ENCODE data around the gene LRCOL1.
"Not testable (repeated sequence)": the region's sequence is repeated elsewhere in the genome, so short reads cannot be mapped to it uniquely, and the experiment has no call there.

LRCOL1 gene

DNA sequence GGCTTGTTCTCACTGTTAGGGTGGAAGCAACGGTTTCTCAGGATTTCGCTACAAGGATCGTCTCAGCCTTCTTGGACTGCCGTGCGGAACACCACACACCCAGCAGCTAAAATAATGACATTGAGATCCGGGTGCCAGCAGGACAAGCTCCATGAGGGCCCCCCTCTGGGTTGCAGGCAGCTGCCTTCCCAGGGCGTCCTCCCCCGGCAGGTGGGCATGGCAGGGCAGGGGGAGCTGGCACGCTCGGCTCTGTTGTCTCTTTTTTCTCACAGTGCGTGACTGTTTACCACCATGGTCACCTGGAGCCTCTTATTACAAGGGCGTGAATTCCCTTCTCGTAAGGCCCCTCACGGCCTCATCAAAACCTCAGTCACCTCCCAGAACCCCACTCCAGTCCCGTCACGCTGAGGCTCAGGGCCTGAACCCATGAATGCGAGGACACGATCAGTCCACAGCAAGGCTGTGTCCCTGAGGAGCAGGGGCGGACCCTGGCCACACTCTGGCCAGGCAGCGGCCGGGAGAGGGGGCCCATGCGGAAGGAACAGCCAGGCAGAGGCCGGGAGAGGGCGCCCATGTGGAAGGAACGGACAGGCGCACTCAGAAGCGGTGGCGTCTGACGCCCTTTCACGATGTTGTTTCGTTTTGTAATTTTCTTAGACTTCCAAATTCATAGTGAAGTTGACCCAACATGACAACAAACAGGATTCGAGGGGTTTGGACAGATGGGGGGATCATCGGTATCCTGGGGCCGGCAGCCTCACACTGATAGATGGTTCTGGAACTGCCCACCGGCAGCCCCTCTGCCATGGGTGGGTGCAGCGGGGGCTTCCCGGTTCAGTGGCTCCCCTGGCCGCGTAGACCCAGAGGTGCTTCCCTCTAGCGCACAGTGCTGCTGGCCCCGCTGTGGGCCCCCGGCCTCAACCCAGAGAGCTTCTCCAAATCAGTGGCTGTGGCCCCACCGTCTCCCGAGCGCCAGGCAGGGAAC lies 10.0 kb downstream of the LRCOL1 start:
- peak; percentile 37 for DNase-seq

DNA sequence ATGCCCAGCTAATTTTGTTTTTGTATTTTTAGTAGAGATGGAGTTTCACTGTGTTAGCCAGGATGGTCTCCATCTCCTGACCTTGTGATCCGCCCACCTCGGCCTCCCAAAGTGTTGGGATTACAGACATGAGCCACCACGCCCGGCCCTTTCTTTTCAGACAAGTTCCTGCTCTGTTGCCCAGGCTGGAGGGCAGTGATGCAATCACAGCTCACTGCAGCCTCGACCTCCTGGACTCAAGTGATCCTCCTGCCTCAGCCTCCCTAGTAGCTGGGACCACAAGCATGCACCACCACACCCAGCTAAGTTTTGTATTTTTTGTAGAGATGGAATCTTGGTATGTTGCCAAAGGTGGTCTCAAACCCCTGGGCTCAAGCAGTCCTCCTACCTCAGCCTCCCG lies 10.9 kb downstream of the LRCOL1 start:
- not testable (repeated sequence) for DNase-seq

DNA sequence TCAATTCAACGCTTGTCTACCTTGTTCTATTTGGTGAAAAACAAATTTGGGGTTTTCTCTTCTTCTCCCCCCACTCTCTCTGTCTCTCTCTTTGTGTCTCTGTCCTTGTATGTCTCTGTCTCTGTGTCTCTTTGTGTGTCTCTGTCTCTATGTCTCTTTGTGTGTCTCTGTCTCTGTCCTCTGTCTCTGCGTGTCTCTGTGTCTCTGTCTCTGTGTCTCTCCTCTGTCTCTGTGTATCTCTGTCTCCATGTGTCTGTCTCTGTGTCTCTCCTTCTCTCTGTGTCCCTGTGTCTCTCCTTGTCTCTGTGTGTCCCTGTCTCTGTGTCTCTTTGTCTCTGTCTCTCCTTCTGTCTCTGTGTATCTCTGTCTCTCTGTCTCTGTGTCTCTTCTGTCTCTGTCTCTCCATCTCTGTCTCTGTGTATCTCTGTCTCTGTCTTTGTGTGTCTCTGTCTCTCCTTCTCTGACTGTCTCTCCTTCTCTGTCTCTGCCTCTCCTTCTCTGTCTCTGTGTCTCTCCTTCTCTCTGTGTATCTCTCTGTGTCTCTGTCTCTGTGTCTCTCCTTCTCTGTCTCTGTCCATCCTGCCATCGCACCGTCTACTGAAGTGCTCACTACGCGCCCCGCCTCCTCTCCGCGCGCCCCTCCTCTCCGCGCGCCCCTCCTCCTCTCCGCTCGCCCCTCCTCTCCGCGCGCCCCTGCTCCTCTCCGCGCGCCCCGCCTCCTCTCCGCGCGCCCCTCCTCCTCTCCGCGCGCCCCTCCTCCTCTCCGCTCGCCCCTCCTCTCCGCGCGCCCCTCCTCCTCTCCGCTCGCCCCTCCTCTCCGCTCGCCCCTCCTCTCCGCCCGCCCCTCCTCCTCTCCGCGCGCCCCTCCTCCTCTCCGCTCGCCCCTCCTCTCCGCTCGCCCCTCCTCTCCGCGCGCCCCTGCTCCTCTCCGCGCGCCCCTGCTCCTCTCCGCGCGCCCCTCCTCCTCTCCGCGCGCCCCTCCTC lies 12.8 kb downstream of the LRCOL1 start:
- DNase-seq, result peak; percentile 63

DNA sequence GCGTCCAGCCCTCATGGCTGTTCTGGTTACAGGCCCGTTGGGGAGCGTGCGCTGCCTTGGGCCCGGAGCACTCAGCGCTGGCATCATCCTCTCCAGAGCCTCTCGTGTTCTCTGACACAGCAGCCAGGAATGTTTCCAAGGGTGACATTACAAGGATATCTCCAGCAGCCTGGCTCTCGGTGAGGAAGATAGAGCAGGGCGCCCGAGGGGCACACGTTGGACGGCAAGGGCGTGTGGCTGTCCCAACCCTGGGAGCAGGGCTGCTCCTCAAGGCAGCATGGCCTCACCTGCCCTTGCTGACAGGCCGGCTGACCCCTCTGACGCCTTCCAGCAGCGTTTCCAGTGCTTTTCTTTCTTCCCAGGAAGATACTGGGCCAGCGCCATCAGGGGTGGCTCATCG lies 14.4 kb downstream of the LRCOL1 start:
- no peak for DNase-seq

DNA sequence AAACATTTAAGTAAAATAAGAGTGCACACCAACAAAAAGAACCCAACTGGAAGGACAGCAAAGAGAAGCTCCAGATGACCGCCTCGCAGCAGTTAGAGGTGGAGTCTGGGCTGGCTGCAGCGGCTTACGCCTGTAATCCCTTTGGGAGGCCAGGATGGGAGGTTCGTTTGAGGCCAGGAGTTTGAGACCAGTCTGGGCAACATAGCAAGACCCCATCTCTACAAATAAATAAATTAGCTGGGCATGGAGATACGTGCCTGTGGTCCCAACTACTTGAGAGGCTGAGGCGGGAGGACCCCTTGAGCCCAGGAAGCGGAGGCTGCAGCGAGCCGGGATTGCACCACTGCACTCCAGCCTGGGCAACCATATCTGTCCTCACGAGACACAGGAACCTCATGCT lies 15.2 kb downstream of the LRCOL1 start:
- no peak for DNase-seq

DNA sequence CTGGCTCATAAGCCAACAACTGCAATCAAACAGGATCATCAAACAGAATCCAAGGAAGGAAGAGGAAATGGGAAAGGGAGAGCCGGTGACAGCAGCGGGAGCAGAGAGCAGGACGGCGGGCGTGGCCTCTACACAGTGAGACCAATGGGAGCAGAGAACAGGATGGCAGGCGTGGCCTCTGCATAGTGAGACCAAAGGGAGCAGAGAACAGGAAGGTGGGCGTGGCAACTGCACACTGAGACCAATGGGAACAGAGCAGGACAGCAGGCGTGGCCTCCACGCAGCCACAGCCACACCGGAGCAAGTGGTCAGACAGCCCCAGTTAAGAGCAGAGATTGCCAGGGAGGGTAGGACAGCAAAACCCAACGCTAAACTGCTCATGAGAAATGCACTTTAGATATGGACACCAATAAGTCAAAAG lies 16.4 kb downstream of the LRCOL1 start:
- DNase-seq, result peak; percentile 15

DNA sequence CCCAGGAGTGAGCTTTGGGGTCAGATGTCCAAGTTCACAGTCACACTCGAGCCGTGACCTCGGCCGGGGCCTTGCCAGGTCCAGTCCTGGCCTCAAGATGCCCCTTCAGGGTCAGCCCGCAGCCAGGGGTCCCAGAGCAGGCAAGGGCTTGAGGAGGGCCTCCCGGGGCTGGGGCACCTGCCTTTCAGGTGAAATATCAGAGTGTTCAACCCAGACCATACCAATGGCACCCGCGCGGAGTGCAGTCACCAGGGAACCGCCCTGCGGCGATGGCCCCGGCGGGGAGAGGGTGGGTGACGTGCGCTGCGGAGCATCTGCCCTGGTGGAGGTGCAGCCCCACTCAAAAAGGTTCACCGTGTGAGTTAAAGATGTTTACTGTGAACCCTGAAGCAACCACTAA lies 16.9 kb downstream of the LRCOL1 start:
- DNase-seq, result no peak

DNA sequence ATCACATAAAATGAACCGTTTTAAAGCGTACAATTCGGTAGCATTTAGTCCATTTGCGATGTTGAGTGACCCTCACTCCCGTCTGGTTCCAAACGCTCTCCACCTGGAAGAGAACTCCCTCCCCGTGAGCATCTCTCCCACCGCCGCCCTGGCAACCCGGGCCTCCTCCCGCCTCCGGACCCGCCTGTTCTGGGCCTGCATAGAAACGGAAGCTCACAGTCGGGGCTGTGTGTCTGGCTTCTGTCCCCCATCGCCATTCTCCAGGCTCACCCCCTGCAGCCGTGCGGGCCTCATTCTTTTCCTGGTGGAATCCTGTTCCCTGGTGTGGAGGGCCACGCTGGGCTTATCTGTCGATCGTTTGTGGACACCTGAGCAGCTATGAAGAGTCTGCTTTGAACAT lies 17.3 kb downstream of the LRCOL1 start:
- no peak for DNase-seq

DNA sequence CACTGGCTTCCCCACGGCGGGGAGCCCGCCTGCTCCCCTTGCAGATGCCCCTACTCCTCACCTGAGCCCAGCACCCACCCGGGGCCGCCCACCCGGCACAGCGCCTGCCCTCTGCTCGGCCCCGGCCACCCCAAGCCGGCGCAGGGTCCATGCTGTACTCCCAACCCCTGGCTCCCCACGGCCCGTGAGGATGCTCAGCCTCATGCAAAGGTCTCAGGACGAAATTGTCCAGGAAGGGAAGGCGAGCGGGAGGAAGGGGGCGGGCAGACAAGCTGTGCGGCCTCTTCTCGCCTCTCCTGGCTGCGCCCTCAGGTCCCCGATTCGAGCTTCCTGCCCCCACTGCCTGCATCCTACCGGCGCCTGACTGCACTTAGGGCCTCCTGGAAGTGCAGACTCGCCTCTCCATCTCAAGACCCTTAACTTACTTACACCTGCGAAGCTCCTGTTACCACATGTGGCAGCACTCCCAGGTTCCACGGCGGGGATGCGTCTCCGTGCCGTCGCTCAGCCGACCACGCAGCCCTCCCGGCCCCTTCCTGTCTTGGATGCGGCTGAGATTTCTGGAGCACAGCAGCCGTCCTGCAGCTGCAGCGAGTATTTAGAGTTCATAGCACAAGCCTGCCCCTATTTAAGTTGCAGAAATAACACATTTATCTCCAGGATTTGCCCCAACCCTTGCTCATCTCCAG lies 18.0 kb downstream of the LRCOL1 start:
- DNase-seq, result no peak

DNA sequence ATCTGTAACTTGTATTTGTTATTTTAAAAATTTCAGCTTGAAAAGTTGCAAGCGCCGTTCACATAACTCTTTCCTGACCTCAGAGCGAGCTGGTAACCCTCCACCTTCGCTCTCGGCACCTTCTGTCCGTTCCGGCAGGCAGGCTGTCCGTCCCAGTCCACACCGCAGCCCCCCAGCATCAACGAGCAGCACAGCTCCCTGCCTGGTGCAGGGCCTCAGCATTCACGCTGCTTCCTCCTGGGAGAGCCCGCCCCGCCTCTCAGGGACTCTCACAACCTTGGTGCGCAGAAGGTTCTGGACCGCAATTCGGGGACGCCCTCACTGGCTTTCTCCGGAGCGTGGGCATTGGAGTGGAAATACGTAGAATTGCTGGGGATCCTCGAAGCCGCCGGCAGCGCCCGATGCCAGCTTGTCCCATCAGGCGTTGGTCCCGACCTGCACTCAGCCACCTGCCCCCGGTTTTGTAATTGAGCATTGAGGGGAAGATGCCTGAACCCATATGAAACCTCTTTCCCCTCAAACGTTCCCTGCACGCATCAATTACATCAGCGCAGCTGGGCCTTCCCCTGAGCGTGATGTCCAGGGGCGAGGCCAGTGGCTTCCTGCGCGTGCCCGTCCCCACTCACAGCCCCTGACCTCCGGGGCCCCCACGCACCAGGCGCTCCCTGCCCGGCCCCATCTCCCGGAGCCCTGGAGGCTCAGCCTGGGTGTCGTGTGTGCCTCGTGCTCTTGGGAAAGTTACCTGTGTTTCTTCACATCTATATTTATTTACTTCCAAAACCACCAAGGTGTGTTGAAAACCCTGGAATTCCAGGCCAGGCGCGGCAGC lies 19.1 kb downstream of the LRCOL1 start:
- no peak for DNase-seq

DNA sequence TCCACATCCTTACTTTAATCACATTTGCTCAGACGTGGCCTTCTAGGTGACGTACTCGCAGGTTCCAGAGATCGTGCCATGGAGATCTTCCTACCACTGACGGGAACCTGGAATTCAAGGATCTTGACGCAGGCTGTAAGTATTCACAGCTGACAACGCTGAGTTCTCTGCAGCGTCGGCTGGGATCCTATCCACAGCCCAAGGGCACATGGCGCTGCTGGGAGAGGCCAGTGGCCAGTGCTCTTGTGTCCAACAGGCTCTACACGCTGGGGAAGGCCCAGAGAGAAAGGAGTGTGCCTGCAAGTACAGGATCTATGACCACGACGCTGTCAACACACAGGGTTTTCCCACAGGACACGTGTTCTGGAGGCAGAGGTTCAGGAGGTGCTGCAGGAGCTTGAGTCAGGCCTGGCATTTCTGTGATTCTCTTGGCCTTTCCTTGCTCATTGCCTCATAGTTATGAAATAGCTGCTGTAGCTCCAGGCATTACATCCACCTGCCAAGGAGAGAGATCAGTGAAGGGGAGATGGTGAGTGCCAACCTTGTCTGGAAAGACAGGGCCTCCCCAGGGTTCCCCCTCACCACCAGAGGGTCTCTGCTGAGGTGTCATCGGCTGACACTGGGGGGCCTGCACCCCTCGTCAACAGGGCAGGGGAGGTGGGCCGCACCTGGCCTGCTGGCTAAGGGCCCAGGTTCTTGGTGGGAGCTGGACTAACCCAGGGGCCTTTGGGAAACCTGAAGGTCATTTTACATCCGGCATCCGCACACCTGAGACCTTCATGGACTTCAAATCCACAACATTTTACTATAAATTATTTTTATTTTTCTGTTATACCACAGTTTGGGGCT lies 21.3 kb downstream of the LRCOL1 start:
- no peak for DNase-seq

DNA sequence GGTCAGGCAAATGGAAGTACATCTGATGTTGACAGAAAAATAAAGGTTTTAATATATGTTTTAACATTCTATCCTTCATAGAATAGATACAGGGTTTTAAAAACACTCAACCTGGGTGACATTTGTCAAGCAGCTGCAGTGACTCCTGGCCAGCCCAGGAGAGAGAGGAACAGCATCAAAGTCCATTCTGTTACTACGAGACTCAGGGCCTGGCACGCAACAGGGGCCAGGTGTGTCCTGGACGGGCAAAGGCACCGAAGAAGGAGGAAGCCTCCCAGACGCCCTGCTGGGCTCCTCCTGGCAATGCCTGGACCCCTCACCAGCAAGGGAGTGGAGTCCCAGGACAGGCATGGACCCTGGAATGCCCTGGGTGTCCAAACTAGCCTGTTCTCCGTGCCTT lies 22.1 kb downstream of the LRCOL1 start:
- no peak for DNase-seq

DNA sequence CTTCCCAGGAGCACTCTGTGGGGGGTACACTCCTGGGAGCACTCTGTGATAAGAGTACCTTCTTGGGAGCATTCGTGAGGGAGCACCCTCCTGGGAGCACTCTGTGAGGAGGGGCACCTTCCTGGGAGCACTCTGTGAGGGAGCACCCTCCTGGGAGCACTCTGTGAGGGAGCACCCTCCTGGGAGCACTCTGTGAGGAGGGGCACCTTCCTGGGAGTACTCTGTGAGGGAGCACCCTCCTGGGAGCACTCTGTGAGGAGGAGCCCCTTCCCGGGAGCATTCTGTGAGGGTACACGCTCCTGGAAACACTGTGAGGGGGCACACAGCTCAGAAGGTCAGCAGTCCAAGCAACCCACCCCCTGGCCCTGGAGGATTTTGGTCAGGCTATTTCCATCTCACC lies 22.6 kb downstream of the LRCOL1 start:
- no peak for DNase-seq

DNA sequence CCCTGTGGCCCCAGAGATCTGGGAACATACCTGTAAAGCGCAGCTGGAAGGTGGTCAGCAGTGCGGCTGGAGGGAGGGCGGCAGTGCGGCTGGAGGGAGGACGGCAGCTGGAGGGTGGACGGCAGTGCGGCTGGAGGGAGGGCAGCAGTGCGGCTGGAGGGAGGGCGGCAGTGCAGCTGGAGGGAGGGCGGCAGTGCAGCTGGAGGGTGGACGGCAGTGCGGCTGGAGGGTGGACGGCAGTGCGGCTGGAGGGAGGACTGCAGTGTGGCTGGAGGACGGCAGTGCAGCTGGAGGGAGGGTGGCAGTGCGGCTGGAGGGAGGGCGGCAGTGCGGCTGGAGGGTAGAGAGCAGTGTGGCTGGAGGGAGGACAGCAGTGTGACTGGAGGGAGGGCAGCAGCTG lies 23.5 kb downstream of the LRCOL1 start:
- no peak for DNase-seq

DNA sequence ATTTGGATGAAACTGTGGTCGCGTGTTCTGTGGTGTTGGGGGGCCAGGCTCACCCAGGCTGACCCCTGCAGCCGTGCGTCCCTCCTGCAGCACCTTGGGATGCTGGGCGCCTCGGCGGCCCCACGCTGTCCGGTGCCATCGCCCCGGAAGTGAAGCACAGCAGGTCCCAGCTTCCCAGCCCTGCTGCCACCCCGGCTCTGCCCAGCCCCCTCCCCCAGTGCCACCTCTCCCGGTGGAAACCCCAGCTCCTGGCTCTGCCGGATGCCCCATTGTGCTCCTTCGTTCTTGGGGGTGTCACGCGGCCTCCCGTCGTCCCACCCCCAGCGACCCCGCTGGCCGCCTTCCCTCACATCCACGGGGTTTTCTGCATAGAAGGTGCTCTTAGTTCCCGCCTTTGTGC lies 25.2 kb downstream of the LRCOL1 start:
- DNase-seq, result no peak

DNA sequence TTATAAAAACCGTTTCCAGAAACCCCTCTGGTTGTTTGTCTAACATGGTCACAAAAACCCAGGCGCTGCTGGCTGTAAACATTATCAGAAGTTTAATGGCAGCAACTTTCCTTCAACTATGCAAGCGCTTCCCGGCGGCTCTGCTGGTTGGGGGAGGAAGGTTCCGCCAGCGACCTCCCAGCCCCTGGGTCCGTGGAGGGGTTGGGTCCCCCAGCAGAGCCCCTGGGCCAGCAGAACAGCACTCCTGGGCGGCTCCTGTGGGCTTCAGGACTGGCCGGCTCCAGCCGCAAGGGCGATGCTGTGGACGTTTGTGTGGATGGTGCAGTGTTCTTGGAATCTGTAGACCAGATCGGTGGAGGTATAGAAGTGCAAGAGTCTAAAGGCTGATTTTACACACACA lies 26.0 kb downstream of the LRCOL1 start:
- DNase-seq, result no peak

DNA sequence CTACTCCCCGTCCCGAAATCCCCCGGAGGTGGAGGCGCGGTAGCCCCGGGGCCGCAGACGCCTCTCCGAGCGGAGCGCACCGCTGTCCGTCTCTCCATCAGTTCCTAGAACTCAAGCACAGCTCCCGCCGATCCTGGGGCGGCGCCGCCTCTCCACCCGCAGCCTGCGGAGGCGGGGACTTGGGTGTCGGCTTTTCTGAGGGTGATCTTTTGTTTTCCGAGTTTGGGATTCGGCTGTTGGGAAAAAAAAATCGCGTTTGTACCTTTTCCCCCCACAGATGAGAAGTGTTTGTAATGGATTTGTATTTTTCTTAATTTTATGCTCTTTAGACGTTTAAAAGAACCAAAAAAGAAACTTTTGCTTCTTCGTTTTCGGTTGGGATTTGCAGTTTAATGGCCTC lies 26.6 kb downstream of the LRCOL1 start:
- DNase-seq, result no peak

DNA sequence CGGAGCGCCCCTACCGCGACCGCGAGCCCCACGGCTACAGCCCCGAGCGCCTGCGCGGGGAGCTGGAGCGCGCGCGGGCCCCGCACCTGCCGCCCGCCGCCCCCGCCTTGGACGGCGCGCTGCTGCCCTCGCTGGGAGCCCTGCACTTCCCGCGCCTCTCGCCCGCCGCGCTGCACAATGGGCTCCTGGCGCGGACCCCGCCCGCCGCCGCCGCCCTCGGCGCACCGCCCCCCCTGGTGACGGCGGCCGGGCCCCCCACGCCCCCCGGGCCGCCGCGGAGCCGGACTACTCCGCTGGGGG lies 27.0 kb downstream of the LRCOL1 start:
- no peak for DNase-seq

DNA sequence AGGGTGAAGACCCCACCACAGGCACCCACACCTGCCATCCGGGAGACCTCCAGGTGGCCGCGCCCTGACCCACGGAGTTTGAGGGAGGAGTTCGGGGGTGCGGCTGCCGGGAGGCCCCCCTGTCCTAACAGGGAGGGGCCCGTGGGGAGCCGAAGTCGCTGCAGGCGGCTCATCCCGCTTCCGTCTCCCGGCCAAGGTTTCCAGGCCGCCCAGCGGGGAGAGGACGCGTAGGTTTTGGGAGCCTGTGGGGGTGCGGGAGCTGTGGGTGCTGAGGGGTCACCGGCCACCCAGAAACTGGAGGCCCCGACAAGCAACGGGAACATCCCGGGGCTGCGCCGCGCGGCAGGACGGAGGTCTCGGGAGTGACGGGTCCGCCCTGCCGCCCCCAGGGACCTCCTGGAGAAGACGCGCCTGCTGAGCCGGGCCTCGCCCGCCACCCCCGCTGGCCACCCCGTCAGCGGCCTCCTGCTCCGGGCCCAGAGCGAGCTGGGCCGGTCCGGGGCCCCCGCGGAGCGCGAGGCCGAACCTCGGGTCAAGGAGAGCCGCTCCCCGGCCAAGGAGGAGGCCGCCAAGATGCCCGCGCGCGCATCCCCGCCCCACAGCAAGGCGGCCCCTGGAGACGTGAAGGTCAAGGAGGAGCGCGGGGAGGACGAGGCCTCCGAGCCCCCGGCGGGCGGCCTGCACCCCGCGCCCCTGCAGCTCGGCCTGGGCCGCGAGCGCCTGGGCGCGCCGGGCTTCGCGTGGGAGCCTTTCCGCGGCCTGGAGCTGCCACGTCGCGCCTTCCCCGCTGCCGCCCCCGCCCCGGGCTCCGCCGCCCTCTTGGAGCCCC lies 27.6 kb downstream of the LRCOL1 start:
- no peak for DNase-seq

DNA sequence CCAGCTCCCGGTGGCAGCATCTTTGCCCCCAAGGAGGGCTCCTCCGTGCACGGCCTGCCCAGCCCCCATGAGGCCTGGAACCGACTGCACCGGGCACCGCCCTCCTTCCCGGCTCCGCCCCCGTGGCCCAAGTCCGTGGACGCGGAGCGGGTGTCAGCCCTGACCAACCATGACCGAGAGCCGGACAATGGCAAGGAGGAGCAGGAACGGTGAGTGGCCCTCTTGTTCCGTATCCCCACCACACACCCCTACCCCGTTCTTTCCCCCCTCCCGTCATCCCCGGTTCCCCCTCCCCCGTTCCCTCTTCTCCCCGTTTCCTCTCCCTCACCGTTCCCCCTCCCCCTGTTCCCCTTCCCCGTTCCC lies 28.3 kb downstream of the LRCOL1 start:
- DNase-seq, result no peak
